Activated naive CD4-positive, alpha-beta T cell (primary cell): ENCODE results near the gene NLRP9.

Experiments
- DNase-seq, 4 experiments: peaks; one replicate each; lab custom pipeline; 2025; lab: John Stamatoyannopoulos, UW

The NLRP9 gene

GRCh38 chr19:55687281-55688201, 50.7 kb downstream of the NLRP9 start:
- DNase-seq: no peak

GRCh38 chr19:55686311-55687050, 51.7 kb downstream of the NLRP9 start:
- DNase-seq: no peak

- no peak for DNase-seq
Observed at GRCh38 chr19:55685776-55686175, 52.4 kb downstream of the NLRP9 start.

- DNase-seq: no peak
Observed at GRCh38 chr19:55684946-55685681, 53.1 kb downstream of the NLRP9 start.

GRCh38 chr19:55683449-55684261, 54.5 kb downstream of the NLRP9 start:
- DNase-seq: no peak

GRCh38 chr19:55681131-55682092, 56.8 kb downstream of the NLRP9 start:
- no peak for DNase-seq

GRCh38 chr19:55680339-55681130, 57.7 kb downstream of the NLRP9 start:
- no peak for DNase-seq

- no peak for DNase-seq
Observed at GRCh38 chr19:55679343-55680257, 58.6 kb downstream of the NLRP9 start.

- DNase-seq: no peak
Observed at GRCh38 chr19:55678121-55678671, 60.0 kb downstream of the NLRP9 start.

GRCh38 chr19:55677572-55678028, 60.6 kb downstream of the NLRP9 start:
- DNase-seq: no peak

- no peak for DNase-seq
Observed at GRCh38 chr19:55676889-55677505, 61.2 kb downstream of the NLRP9 start.

GRCh38 chr19:55676383-55676782, 61.8 kb downstream of the NLRP9 start:
- DNase-seq: no peak

GRCh38 chr19:55675661-55676354, 62.4 kb downstream of the NLRP9 start:
- no peak for DNase-seq

- peak; percentile 88 to 97 (median 96) for DNase-seq
Observed at GRCh38 chr19:55674841-55675660, 63.2 kb downstream of the NLRP9 start, which contains the start of gene EPN1. Gene EPN1, plus strand, starts transcription at chr19:55675226. Its CDS starts 3,402 bp downstream, at chr19:55678628.

- DNase-seq: no peak
Observed at GRCh38 chr19:55674459-55674840, 63.8 kb downstream of the NLRP9 start.

- DNase-seq: no peak
Observed at GRCh38 chr19:55673889-55674288, 64.3 kb downstream of the NLRP9 start.
